Right cardiac atrium (tissue), 5 donors: ENCODE measurements around the gene COLEC11. TPM values are rescaled to one million over a fixed set of nuclear protein-coding genes. Genes with fewer than 3 reads are reported as not detected.

Source experiments
- ATAC-seq, 2 donors: fragments of 200-7000 bp; cut with Tn5 transposase; one replicate each; pipeline versions ENCODE4 v1.8.0 to v1.9.1; 2020; ENCODE audit warnings: moderate library complexity in 2 of 2, mild to moderate bottlenecking in 1 of 2
- DNase-seq, 3 donors: peaks; one replicate each; pipeline ENCODE4 v3.0.0-alpha.2; 2020
- H3K27ac ChIP-seq: one replicate; pipeline ENCODE4 v1.5.1; 2013; ENCODE audit warnings: mild to moderate bottlenecking, low read length, control low read depth, moderate library complexity
- H3K27me3 ChIP-seq: one replicate; pipeline ENCODE4 v1.6.1; 2013; ENCODE audit not compliant: control insufficient read depth, insufficient read depth
- H3K4me1 ChIP-seq: one replicate; pipeline ENCODE4 v1.6.1; 2013; ENCODE audit warnings: low read length; ENCODE audit not compliant: control insufficient read depth, insufficient read depth
- H3K4me3 ChIP-seq: one replicate; pipeline ENCODE4 v1.5.1; 2013; ENCODE audit warnings: low read length, control low read depth
- H3K9me3 ChIP-seq: one replicate; pipeline ENCODE4 v1.6.1; 2013; ENCODE audit warnings: low read length; ENCODE audit not compliant: control insufficient read depth
- WGBS: extraction: QIAGEN DNeasy Blood & Tissue Kit; methylation state at CpG from one replicate; pipeline ENCODE4 v1.1.7; 2013; 5-methylcytosine and 5-hydroxymethylcytosine counted together
- intact Hi-C, 4 donors: fragments of 100-400 bp; cut with DNase I; formaldehyde crosslinking; loops; one replicate each; pipeline versions ENCODE4 v1.11.0 to v1.14.0; 2022 to 2023
- polyA plus RNA-seq: library from polyadenylated mRNA; stranded (reverse); fragments of 200-250 nt; gene quantifications from one replicate; pipeline ENCODE4 v1.2.3, GENCODE V29; 2013
- total RNA-seq, 4 donors: library from RNA; stranded (reverse); fragmentation: NEBNext Ultra II Directional; extraction: Animal tissue kit (Norgen Biotek cat#: 25700); gene quantifications; one replicate each; pipeline ENCODE4 v1.2.1, GENCODE V29; 2021
- donor health status: healthy with polysubstance abuse.
- donor health status: DM: no; HTN: yes; CAD: no.
- donor health status: DM: no; HTN: no; CAD: no.
- donor health status: DM: no; HTN: yes; CAD: no; lungs with severe emphysema.
- donor health status: DM: yes; HTN: yes; CAD: no.

COLEC11 gene
- total and polyA plus RNA-seq, 5 donors, result 12.5 to 70.6 (median 47.6) TPM

DNA sequence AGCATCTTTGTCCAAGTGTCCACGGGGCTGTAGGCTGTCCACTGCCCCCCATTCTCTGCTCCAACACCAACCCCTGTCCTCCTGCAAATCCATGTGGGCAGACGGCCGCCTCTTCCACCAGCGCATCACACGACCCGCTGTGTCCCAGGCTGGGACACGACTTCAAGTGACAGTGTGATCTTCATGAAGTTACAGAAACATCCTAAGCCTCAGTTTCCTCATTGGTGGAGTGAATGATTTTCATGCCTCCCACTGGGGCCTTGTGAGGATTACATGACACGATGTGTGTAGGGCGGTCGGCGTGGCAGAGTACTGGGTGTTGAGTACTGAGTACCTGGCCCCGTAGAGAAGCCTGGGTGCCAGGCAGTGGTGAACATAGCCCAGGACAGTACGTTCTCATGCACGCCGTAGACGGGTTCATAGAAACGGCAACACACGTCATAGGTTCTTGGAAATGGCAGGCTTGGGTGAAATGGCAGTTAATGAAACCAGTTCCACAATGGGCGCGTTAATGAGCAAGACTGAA is 53.8 kb downstream of the COLEC11 start:
- ATAC-seq (no peak), DNase-seq (peak in 1 of 3 donors; percentile 47)
- Histone ChIP-seq H3K9me3 (no peaks in the 10 kb centered on the region), H3K4me3 (no peak overlapping the region), H3K27me3 (no peaks in the 10 kb centered on the region), H3K4me1 (no peaks in the 10 kb centered on the region), H3K27ac (no peak overlapping the region)
- WGBS, result 92% methylated on average over 20 of the region's 20 CpGs
- intact Hi-C loops, result loop anchor here in 1 of 4 donors (10.0 kb wide), 1 partner anchor 64 kb away; no protein-coding TSS in a partner anchor

DNA sequence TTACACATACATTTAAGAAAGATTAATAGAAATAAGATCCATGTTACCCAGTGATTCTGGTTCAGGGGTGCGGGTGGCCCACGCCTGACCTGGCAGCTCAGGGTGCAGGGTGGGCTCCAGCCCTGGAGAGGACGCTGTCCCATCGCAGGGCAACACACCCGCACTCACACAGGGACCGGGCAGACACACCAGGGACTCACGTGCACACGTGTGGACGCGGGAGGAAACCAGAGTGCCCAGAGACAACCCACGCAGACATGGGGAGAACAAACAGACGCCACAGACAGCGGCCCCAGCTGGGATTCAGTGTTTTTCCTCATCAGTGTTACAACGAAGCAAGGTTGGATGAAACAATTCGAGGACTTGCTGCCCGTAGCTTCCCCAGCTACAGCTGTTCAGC is 54.7 kb downstream of the COLEC11 start:
- H3K4me1 ChIP-seq, result no peaks in the 10 kb centered on the region
- DNase-seq (peak in 1 of 3 donors; percentile 35), ATAC-seq (no peak)
- WGBS, result 84% methylated on average over 16 of the region's 16 CpGs
- H3K9me3 ChIP-seq, result no peaks in the 10 kb centered on the region
- H3K27ac ChIP-seq, result no peak overlapping the region
- H3K4me3 ChIP-seq, result no peak overlapping the region
- intact Hi-C loops, result loop anchor here in 1 of 4 donors (10.0 kb wide), 1 partner anchor 65 kb away; no protein-coding TSS in a partner anchor
- H3K27me3 ChIP-seq, result no peaks in the 10 kb centered on the region

DNA sequence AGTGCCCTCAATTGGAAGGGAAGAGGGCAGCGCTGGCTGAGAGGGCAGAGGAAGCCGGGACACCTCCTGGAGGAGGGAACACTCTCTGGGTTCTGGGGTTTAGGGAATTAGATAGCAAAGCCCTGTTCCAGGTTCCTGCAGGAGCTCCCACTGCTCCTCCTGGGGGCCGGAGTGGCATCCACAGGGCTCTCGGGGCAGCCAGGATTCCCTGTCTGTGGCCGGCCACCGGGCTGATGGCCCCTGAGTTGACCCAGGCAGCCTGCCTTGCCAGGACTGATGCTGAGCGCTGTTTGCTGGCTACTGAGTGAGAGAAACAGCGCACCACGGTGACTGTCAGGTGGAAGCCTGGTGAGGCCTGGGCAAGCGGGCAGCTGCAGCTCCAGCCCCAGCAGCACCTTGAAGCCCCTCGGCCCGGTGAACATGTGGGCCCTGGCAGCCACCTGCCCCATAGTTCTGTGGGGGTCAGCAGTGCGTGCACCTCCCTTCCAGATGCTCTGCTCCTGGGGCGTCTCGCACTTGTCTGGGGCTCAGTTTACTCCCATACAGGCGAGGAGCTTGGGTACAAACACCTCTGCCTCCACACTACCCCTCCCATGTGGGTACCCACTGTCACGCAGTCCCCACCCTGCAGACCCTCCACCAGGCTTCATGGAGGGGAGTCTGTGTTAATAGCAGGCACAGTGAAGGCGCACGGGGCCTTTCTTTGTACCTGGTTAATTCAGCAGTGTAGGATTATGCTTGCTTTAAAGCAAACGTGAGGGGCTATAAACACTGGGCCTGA is 55.4 kb downstream of the COLEC11 start:
- Histone ChIP-seq H3K27ac (no peak overlapping the region), H3K4me1 (no peaks in the 10 kb centered on the region), H3K4me3 (no peak overlapping the region), H3K27me3 (no peaks in the 10 kb centered on the region), H3K9me3 (no peaks in the 10 kb centered on the region)
- ATAC-seq (peak in 1 of 2 donors; percentile 3), DNase-seq (peak in 1 of 3 donors; percentile 36)
- WGBS, result 76% methylated on average over 20 of the region's 20 CpGs
- intact Hi-C loops, result loop anchor here in 2 of 4 donors (5.0 to 10.0 kb wide), 2 partner anchors 63 to 226 kb away; no protein-coding TSS in a partner anchor

DNA sequence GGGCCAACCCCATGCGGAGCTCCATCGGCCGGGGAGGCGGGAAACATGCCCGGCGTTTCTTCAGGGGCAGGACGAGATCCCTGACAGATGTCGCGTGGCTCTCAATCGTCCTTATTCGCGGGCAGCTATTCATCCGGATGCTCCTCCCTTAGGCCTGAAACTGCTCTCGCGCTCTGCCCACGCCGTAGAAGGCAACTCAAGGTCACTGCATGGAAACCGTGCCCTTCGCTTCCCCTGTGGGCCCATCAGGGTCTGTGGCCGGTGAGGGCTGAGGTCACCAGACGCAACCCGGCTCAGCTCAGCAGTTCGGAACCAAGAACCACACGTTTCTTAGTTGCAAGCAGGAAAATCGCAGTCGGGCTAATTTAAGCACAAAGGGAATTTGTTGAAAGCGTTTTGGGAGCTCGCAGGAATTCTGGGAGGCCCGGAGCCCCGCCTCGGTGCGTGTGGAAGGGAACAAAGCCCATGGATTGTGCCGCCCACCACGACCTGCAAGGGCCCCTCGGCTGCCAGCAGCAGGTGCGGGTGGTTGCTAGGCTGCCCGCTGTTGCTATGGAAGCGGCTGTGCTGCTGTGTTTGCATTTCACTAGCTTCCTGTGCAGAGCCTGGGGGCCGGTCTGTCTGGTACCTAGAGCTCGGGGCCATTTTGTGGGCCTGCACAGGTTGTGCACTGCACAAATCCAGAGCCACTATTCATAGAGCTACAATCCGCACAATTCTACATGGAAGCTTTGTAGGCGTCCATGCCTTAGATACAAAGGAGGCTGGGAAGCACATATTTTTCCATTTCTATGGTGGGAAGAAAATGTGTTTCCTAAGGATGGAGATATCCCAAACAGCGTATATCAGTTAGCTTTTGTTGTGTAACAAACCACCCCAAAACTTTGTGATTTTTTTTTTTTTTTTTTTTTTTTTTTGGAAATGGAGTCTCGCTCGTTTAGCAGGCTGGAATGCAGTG is 57.1 kb downstream of the COLEC11 start:
- ATAC-seq, result peak; percentile 60 to 63
- WGBS, result 28% methylated on average over 45 of the region's 45 CpGs
- Histone ChIP-seq H3K4me3 (peak overlapping the region; percentile 3), H3K4me1 (no peaks in the 10 kb centered on the region), H3K9me3 (no peaks in the 10 kb centered on the region), H3K27ac (peak overlapping the region; percentile 38), H3K27me3 (no peaks in the 10 kb centered on the region)
- intact Hi-C loops, result loop anchor here in 2 of 4 donors (5.0 to 10.0 kb wide), 2 partner anchors 65 to 227 kb away; no protein-coding TSS in a partner anchor
- DNase-seq, result peak; percentile 55 to 80 (median 77)

DNA sequence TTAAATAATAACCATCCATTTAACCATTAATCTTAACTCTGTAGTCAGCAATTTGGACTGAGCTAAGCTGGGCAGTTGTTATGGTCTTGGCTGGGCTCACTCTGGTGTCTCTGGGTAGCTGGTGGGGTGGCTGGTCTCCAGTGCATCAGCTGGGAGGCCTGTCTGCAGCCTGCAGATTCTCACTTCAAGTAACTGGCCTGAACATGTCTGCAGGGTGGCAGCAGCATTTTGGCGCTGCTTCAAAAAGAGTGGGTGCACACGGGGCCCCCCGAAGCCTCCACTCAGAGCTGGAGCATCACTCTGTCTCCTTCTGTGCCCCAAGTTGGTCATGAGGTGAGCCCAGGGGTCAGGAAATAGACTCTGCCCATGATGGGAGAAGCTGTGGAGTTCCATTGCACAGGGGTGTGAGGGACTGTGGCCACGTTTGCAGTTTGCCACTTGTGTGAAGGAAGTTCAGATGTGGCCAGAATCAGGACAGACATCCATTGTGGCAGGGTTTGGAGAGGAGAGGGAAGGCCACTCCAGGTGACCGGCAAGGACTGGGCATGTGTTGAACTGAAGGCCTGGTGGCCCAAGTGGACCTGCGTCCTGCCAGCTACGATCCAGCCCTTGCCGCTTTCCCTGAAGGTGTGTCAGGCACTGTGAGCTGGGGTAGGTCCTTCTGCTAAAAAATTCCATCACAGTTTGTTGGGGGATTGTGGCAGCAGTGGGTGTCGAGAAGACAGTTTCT is 58.1 kb downstream of the COLEC11 start:
- H3K4me1 ChIP-seq, result no peaks in the 10 kb centered on the region
- ATAC-seq (no peak), DNase-seq (peak in 1 of 3 donors; percentile 48)
- no peaks in the 10 kb centered on the region for H3K27me3 ChIP-seq
- WGBS, result 94% methylated on average over 9 of the region's 9 CpGs
- H3K9me3 ChIP-seq, result no peaks in the 10 kb centered on the region
- H3K4me3 ChIP-seq, result no peak overlapping the region
- intact Hi-C loops, result loop anchor here in 2 of 4 donors (5.0 to 10.0 kb wide), 2 partner anchors 66 to 228 kb away; no protein-coding TSS in a partner anchor
- no peak overlapping the region for H3K27ac ChIP-seq

DNA sequence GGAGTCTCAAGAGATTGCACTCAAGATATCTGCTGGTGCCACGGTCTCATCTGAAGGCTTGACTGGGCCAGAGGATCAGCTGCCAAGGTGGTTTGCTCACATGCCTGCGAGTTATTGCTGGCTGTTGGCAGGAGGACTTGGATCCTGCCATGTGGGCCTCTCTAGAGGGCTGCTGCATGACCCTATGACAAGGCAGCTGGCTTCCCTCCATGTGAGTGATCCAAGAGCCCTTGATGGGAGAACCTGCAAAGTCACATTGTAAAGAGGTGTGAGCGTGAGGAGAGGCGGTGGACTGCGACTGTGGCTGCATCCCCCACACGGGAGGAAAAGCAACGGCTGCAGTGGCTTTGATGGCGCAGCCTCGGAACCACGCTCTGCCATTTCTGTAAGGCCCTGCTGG is 59.1 kb downstream of the COLEC11 start:
- 76% methylated on average over 10 of the region's 10 CpGs for WGBS
- H3K4me1 ChIP-seq, result no peaks in the 10 kb centered on the region
- no peaks in the 10 kb centered on the region for H3K27me3 ChIP-seq
- H3K4me3 ChIP-seq, result no peak overlapping the region
- H3K9me3 ChIP-seq, result no peaks in the 10 kb centered on the region
- ATAC-seq (no peak), DNase-seq (no peak)
- no peak overlapping the region for H3K27ac ChIP-seq
- intact Hi-C loops, result loop anchor here in 2 of 4 donors (5.0 to 10.0 kb wide), 2 partner anchors 67 to 229 kb away; no protein-coding TSS in a partner anchor

DNA sequence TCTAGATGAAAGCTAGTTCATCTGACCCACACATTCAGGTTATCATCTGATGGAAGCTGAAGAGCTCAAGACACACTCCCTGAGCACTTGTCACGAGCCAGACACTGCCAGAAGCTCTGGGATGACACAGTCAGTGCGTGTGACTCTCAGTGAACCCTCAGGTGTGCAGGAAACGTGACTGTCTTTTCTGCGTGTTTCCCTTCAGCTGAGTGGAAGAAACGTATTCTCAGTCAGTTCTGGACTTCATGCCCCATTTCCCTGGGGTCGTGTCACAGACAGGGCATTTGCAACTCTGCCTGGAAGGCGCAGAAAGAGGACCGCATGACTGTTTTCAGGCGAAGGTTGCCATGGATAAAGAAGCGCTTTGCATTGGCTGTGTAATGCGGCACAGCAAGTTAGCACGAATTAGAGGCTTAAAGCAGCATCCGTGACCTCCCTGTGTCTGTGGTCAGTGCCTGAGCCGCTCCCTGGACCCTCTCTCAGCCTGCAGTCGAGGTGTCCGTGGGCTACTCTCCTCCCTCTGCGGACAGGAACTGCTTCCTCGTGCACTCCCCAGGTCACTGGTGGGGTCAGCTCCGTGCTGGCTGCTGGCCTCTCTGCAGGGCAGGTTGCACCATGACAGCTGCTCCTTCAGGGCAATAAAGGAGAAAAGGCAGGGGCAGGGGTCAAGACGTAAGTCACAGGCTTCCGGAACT is 59.8 kb downstream of the COLEC11 start:
- no peak for DNase-seq
- H3K27ac ChIP-seq, result no peak overlapping the region

DNA sequence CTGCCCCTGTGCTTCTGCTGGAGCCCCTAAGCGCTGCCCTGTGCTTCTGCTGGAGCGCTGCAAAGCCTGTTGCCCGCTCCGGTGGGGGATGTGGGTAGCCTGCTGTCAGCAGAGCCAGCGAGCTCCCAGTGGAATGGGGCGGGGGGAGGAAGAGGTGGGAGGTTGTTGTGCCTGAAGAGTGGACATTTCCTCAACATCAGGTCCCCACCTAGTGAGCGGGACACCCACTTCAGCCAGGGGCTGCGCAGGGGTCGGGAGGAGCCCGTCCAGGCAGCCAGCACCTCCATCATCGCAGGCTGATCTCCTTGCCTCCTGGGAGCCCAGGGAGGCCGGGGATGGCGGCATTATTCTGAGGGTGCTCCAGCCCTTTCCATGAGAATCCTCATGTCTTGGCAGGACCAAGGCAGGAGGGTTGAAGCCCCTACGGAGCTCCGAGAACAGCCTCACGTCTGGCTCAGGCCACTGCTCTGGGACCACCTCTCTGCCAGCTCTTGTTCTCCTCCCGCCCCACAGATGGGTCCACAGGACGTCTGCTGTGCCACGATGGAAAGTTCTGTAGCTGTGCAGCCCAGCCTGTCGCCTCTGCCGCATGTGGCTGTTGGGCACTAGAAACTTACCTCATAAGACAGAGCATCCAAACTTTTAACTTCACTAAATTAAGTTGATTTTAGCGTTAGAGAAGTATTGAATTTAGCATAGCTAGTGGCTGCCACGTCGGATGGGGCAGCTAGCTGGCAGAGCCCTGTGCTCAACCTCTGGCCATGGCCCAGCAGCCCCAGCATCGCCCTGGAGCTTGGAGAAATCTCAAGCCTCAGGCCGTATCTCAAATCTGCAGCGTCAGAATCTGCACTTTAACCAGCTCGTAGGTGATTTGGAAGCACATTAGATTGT is 61.2 kb downstream of the COLEC11 start:
- Histone ChIP-seq H3K27me3 (no peaks in the 10 kb centered on the region), H3K9me3 (no peaks in the 10 kb centered on the region), H3K4me1 (no peaks in the 10 kb centered on the region), H3K4me3 (no peak overlapping the region), H3K27ac (no peak overlapping the region)
- DNase-seq (peak in 2 of 3 donors; percentile 14 to 22), ATAC-seq (no peak)
- intact Hi-C loops, result loop anchor here in 1 of 4 donors (10.0 kb wide), 1 partner anchor 231 kb away; no protein-coding TSS in a partner anchor
- WGBS, result 74% methylated on average over 28 of the region's 28 CpGs

More for the DNA sequence above, 59.8 kb downstream of the COLEC11 start:
- Histone ChIP-seq H3K4me1 (no peaks in the 10 kb centered on the region), H3K27me3 (no peaks in the 10 kb centered on the region), H3K9me3 (no peaks in the 10 kb centered on the region), H3K4me3 (no peak overlapping the region)
- 79% methylated on average over 21 of the region's 21 CpGs for WGBS
- no peak for ATAC-seq
- intact Hi-C loops, result loop anchor here in 2 of 4 donors (5.0 to 10.0 kb wide), 2 partner anchors 67 to 230 kb away; no protein-coding TSS in a partner anchor
